ENCODE measurements around the gene RPS6KB2. TPM values are rescaled to one million over a fixed set of nuclear protein-coding genes. Genes with fewer than 3 reads are reported as not detected.

RPS6KB2 gene
- 51.2 TPM for polyA plus RNA-seq (2013, experiment 1 of 4)
- polyA plus RNA-seq (2013, experiment 2 of 4): 52.6 TPM
- polyA plus RNA-seq (2013, experiment 3 of 4): 37.5 TPM
- 41.4 TPM for polyA plus RNA-seq (2013, experiment 4 of 4)

- Histone ChIP-seq H3K4me3 (ENCODE audit: insufficient read depth, low read depth, low read length) (peak within 1 kb of the TSS; percentile 66), H3K27me3 (ENCODE audit: control insufficient read depth, insufficient read depth, low read length, poor library complexity, severe bottlenecking) (no peaks in the 10 kb centered on the region), H3K27ac (ENCODE audit: insufficient read depth, low read depth, low read length, poor library complexity, severe bottlenecking) (peak within 1 kb of the TSS; percentile 36), H3K36me3 (ENCODE audit: control insufficient read depth, insufficient read depth, low read length) (no peaks in the 10 kb centered on the region), H3K4me1 (ENCODE audit: control insufficient read depth, insufficient read depth, low read length) (peaks cover 7% of the 10 kb centered on the region), H3K9me3 (ENCODE audit: control insufficient read depth, low read length) (no peaks in the 10 kb centered on the region)
- WGBS, 2 experiments: 5 to 6% methylated on average over 68 of the region's 68 CpGs
Measured at GRCh38 chr11:67428052-67429001, at the start of gene RPS6KB2. Gene RPS6KB2, plus strand, starts transcription at chr11:67428494. Its CDS starts 52 bp downstream, at chr11:67428546.

GRCh38 chr11:67378544-67378943 is 49.8 kb upstream of the RPS6KB2 start:
- 94 to 98% methylated on average over 4 of the region's 4 CpGs for WGBS, 2 experiments
- Histone ChIP-seq H3K36me3 (ENCODE audit: control insufficient read depth, insufficient read depth, low read length) (no peaks in the 10 kb centered on the region), H3K27ac (ENCODE audit: insufficient read depth, low read depth, low read length, poor library complexity, severe bottlenecking) (no peak overlapping the region), H3K27me3 (ENCODE audit: control insufficient read depth, insufficient read depth, low read length, poor library complexity, severe bottlenecking) (peaks cover 43% of the 10 kb centered on the region), H3K9me3 (ENCODE audit: control insufficient read depth, low read length) (no peaks in the 10 kb centered on the region), H3K4me1 (ENCODE audit: control insufficient read depth, insufficient read depth, low read length) (peaks cover 37% of the 10 kb centered on the region), H3K4me3 (ENCODE audit: insufficient read depth, low read depth, low read length) (no peak overlapping the region)

GRCh38 chr11:67379061-67380058 is 48.9 kb upstream of the RPS6KB2 start:
- Histone ChIP-seq H3K27me3 (ENCODE audit: control insufficient read depth, insufficient read depth, low read length, poor library complexity, severe bottlenecking) (peaks cover 36% of the 10 kb centered on the region), H3K9me3 (ENCODE audit: control insufficient read depth, low read length) (no peaks in the 10 kb centered on the region), H3K4me3 (ENCODE audit: insufficient read depth, low read depth, low read length) (no peak overlapping the region), H3K36me3 (ENCODE audit: control insufficient read depth, insufficient read depth, low read length) (no peaks in the 10 kb centered on the region), H3K27ac (ENCODE audit: insufficient read depth, low read depth, low read length, poor library complexity, severe bottlenecking) (no peak overlapping the region), H3K4me1 (ENCODE audit: control insufficient read depth, insufficient read depth, low read length) (peaks cover 31% of the 10 kb centered on the region)
- 76 to 78% methylated on average over 23 of the region's 23 CpGs for WGBS, 2 experiments

- H3K9me3 ChIP-seq (ENCODE audit: control insufficient read depth, low read length): no peaks in the 10 kb centered on the region
- no peaks in the 10 kb centered on the region for H3K36me3 ChIP-seq (ENCODE audit: control insufficient read depth, insufficient read depth, low read length)
- peaks cover 14% of the 10 kb centered on the region for H3K4me1 ChIP-seq (ENCODE audit: control insufficient read depth, insufficient read depth, low read length)
- 91% methylated on average over 13 of the region's 13 CpGs for WGBS, 2 experiments
- H3K4me3 ChIP-seq (ENCODE audit: insufficient read depth, low read depth, low read length): no peak overlapping the region
- H3K27me3 ChIP-seq (ENCODE audit: control insufficient read depth, insufficient read depth, low read length, poor library complexity, severe bottlenecking): peaks cover 28% of the 10 kb centered on the region
- H3K27ac ChIP-seq (ENCODE audit: insufficient read depth, low read depth, low read length, poor library complexity, severe bottlenecking): no peak overlapping the region
Measured at GRCh38 chr11:67381244-67381972, 46.9 kb upstream of the RPS6KB2 start.

GRCh38 chr11:67382276-67383136 is 45.8 kb upstream of the RPS6KB2 start:
- Histone ChIP-seq H3K4me3 (ENCODE audit: insufficient read depth, low read depth, low read length) (no peak overlapping the region), H3K27me3 (ENCODE audit: control insufficient read depth, insufficient read depth, low read length, poor library complexity, severe bottlenecking) (peaks cover 25% of the 10 kb centered on the region), H3K4me1 (ENCODE audit: control insufficient read depth, insufficient read depth, low read length) (peaks cover 8% of the 10 kb centered on the region), H3K36me3 (ENCODE audit: control insufficient read depth, insufficient read depth, low read length) (no peaks in the 10 kb centered on the region), H3K27ac (ENCODE audit: insufficient read depth, low read depth, low read length, poor library complexity, severe bottlenecking) (no peak overlapping the region), H3K9me3 (ENCODE audit: control insufficient read depth, low read length) (no peaks in the 10 kb centered on the region)
- WGBS, 2 experiments: 43 to 44% methylated on average over 16 of the region's 16 CpGs

- H3K27me3 ChIP-seq (ENCODE audit: control insufficient read depth, insufficient read depth, low read length, poor library complexity, severe bottlenecking): peaks cover 21% of the 10 kb centered on the region
- 86 to 88% methylated on average over 3 of the region's 3 CpGs for WGBS, 2 experiments
- no peaks in the 10 kb centered on the region for H3K4me1 ChIP-seq (ENCODE audit: control insufficient read depth, insufficient read depth, low read length)
- no peaks in the 10 kb centered on the region for H3K9me3 ChIP-seq (ENCODE audit: control insufficient read depth, low read length)
- H3K4me3 ChIP-seq (ENCODE audit: insufficient read depth, low read depth, low read length): no peak overlapping the region
- no peak overlapping the region for H3K27ac ChIP-seq (ENCODE audit: insufficient read depth, low read depth, low read length, poor library complexity, severe bottlenecking)
- H3K36me3 ChIP-seq (ENCODE audit: control insufficient read depth, insufficient read depth, low read length): no peaks in the 10 kb centered on the region
Measured at GRCh38 chr11:67384851-67385366, 43.4 kb upstream of the RPS6KB2 start.

DNA sequence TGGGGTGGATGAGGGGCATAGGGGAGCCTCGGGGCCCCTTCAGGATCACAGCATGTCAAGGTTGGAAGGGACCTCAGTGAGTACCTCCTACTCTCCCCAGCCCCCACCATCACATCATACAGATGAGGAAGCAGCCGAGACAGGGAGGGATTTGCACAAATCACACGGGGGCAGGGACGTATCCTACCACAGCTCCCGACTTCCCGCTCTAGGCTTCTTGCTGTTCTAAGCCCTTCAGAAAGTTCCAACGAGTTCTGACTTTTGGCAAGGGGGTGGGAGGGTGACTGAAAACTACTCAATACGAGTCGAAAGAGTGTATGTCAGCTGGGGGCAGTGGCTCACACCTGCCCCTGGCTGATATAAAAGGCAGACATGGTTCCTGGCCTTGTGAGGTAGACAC is 41.2 kb upstream of the RPS6KB2 start:
- no peaks in the 10 kb centered on the region for H3K36me3 ChIP-seq (ENCODE audit: control insufficient read depth, insufficient read depth, low read length)
- H3K9me3 ChIP-seq (ENCODE audit: control insufficient read depth, low read length): no peaks in the 10 kb centered on the region
- no peaks in the 10 kb centered on the region for H3K4me1 ChIP-seq (ENCODE audit: control insufficient read depth, insufficient read depth, low read length)
- peaks cover 21% of the 10 kb centered on the region for H3K27me3 ChIP-seq (ENCODE audit: control insufficient read depth, insufficient read depth, low read length, poor library complexity, severe bottlenecking)
- H3K4me3 ChIP-seq (ENCODE audit: insufficient read depth, low read depth, low read length): no peak overlapping the region
- 47 to 57% methylated on average over 9 of the region's 9 CpGs for WGBS, 2 experiments
- H3K27ac ChIP-seq (ENCODE audit: insufficient read depth, low read depth, low read length, poor library complexity, severe bottlenecking): no peak overlapping the region

DNA sequence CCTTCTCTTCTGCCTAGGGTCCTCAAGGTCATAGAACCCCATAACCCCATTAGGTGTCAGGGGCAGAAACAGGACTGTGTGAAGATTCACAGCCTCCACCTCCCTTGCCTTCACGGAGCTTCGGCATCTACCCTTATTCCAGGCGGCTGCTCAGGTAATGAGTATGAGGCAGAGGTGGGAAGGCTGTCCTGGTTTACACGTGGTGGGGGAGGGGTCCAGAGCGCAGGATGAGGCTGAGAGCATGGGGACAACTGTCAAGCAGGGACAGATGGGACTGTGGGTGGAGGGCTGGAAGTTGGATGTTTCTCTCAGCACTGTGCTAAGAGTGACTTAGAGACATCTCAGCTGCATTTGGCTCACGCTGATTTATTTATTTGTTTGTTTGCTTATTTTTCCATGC is 40.8 kb upstream of the RPS6KB2 start:
- H3K4me3 ChIP-seq (ENCODE audit: insufficient read depth, low read depth, low read length): no peak overlapping the region
- WGBS, 2 experiments: 65 to 69% methylated on average over 5 to 6 of the region's 6 CpGs
- H3K36me3 ChIP-seq (ENCODE audit: control insufficient read depth, insufficient read depth, low read length): no peaks in the 10 kb centered on the region
- peaks cover 21% of the 10 kb centered on the region for H3K27me3 ChIP-seq (ENCODE audit: control insufficient read depth, insufficient read depth, low read length, poor library complexity, severe bottlenecking)
- H3K27ac ChIP-seq (ENCODE audit: insufficient read depth, low read depth, low read length, poor library complexity, severe bottlenecking): no peak overlapping the region
- peaks cover 1% of the 10 kb centered on the region for H3K4me1 ChIP-seq (ENCODE audit: control insufficient read depth, insufficient read depth, low read length)
- no peaks in the 10 kb centered on the region for H3K9me3 ChIP-seq (ENCODE audit: control insufficient read depth, low read length)

DNA sequence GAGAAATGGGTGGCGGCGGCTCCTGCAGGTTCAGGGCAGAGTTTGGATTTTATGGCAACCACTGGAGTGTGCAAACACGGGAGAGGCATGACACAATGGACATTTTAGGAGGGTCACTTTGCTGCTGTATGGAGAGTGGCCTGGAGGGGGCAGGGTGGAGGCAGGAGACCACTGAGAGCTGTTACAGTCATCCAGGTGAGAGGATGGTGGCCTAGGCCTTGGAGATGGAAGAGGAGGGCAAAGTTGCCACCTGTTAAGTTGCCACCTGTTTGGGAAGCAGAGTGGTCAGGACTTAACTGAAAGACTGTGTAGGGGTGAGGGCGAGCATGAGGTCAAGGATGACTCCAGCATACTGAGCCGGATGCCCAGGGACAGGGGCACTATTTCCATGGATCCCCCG is 38.8 kb upstream of the RPS6KB2 start:
- Histone ChIP-seq H3K27ac (ENCODE audit: insufficient read depth, low read depth, low read length, poor library complexity, severe bottlenecking) (no peak overlapping the region), H3K27me3 (ENCODE audit: control insufficient read depth, insufficient read depth, low read length, poor library complexity, severe bottlenecking) (peaks cover 19% of the 10 kb centered on the region), H3K4me3 (ENCODE audit: insufficient read depth, low read depth, low read length) (no peak overlapping the region), H3K9me3 (ENCODE audit: control insufficient read depth, low read length) (no peaks in the 10 kb centered on the region), H3K4me1 (ENCODE audit: control insufficient read depth, insufficient read depth, low read length) (peaks cover 3% of the 10 kb centered on the region), H3K36me3 (ENCODE audit: control insufficient read depth, insufficient read depth, low read length) (no peaks in the 10 kb centered on the region)
- 67 to 74% methylated on average over 6 of the region's 6 CpGs for WGBS, 2 experiments

All from ectodermal cell (in vitro differentiated cells).